NCI-H226 (cell line): ENCODE data around the gene MERTK.
"Not testable (repeated sequence)": the region's sequence is repeated elsewhere in the genome, so short reads cannot be mapped to it uniquely, and the experiment has no call there.

Source experiments
- DNase-seq: peaks from one replicate; pipeline ENCODE4 v3.0.0-alpha.2; 2015

Gene MERTK

DNA sequence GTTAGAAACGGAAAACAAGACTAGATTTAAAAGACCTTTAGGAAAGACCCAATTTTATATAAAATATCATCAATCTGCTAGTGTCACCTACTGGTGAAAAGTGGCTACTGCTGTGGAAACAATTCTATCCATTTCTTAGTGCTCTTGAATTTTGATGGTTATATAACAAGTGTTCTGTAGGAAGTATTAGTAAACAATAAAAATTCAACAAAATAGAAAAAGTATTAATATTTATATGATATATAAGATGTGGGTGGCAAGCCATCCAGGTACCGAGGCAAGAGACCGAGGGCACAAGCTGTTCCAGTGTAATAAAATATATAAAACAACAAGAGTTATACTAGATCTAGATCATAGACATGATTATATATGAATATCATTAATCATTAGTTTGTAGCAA is 150.5 kb downstream of the MERTK start:
- peak; percentile 22 for DNase-seq

DNA sequence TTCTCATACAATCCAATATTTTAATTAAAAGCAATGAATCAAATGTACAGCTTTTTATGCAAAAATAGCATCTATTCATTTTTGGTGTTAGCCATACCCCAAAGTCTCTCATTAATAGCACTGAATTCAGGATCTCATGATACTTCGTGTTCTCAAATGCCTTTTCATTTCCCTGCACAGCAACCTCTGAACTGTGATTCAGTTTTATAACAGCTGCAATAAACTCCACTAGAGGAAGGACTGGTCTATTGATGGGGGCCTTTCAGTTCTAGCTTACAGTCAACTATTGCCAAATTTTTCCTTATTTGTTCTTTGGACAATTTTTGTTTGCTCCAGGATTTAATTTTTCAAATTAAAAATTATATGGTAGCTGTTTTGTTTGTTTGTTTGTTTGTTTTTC is 151.9 kb downstream of the MERTK start:
- DNase-seq = no peak

DNA sequence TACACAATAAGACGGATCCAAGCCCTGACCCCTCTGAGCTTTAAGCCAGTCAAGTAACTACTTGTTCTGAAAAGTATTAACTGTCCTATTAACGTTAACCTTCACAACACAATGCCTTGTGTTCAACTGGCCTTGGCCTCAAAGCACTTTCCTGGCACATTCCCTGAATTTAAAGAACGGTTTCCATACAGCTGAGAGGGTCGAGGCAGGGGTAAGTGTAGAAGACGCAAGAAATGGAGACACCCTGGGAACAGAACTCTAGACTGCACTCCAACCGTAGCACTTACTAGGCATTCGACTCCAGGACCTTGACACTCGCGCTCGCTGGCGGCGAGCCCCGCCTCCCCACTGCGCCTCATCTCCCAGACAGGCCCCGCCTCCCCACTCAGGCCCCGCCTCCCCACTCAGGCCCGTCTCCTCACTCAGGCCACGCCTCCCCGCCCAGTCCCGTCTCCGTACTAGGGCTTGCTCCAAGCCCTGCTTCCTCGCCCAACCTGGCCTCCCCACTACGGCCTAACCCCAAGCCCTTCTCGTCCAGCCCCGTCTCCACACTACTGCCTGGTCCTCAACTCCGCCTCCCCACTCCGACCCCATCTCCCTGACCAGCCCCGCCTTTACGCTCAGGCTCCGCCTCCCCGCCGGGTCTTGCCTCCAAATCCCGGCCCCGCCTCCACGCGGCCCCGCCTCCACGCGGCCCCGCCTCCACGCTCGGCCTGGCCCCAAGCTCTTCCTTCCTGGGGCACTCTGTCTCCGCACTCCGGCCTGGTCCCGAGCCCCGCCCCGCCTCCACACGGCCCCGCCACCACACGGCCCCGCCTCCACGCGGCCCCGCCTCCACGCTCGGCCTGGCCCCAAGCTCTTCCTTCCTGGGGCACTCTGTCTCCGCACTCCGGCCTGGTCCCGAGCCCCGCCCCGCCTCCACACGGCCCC is 155.8 kb downstream of the MERTK start:
- DNase-seq = peak; percentile 87

DNA sequence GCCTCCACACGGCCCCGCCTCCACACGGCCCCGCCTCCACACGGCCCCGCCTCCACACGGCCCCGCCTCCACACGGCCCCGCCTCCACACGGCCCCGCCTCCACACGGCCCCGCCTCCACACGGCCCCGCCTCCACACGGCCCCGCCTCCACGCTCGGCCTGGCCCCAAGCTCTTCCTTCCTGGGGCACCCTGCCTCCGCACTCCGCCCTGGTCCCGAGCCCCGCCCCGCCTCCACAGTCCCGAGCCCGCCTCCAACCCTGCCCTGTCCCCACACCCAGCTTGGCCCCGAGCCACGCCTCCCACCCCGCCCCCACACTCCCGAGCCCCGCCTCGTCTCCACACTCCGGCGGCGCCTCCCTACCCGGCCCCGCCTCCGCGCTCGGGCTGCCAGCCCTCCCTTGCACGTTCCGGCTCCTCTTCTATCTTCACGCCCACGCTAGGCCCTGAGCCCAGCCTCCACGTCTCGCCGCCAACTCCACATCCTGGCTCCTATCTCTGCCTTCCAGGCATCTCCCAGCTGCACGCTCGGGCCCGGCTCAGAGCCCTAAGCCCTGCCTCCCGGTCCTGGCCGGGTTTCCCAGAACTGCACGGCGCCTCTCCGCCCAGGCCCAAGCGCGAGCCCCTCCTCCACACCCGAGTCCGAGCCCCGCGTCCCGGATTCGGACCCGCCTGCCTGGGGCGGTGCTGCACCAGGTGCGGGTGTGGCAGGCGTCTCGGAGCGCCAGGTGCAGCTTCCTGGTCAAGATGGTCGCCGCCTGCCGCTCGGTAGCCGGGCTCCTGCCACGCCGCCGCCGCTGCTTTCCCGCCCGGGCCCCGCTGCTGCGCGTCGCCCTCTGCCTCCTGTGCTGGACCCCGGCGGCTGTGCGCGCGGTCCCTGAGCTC is 156.7 kb downstream of the MERTK start, which contains the start of gene TMEM87B:
TSS of gene TMEM87B (plus strand) at position 423 of the 883 bp plus-strand sequence. CDS start at position 746, 323 bp downstream.
- peak; percentile 95 for DNase-seq

DNA sequence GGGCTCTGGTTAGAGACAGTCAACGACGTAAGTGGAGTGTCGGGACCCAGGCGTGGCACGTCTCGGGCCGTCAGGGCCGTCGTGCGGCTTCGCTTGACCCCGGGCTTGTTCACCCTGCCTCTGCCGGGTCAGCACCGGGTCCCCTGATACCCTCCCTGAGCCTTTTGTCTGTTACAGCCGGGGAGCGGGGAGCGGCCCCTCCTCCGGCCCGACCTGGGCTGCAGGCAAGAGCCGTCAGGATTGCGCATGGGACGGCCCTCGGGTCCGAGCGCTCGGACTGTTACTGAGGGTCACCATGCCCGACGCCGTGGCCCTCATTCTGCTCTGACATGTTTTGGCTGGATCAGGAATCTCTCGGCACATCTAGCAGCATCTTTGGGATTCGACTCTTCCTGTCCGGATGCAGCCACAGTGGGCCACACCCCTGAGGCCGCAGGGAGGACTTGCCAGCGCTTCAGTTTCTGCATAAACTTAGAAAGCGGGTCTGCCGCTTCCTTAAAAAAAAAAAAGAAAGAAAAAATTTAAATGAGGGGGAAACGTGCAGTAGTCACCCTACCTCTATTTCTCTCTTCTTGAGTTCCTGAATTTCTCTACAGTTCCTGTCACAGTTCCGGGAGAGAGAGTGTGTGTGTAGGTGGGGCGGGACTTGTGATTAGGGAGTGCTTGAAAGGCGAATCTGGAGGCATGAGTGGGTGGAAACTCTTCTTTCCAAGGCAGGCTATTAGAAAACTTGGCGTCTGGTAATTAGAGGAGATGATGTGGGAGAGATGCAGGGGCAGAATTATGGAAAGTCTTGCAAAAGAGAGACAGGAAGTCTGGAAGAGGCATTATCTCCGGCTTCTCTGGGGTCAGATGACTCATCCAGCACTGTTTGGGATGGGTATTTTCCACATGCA is 157.6 kb downstream of the MERTK start:
- DNase-seq = peak; percentile 97

DNA sequence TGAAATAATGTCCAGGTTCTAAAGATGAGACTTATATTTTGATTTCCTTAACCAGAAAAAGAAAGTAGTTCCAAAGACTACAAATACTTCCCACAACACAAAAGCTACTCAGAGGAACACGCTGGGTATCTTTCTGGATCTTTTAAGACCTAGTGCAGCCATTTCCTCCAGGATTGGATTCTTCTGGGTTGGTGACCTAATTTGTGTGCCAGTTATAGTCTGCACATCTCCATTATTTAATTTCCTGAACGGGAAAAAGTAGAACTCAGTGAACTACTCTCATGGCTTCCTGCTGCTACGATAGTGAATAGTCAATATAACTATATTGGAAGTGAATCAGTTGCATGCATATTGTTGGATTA is 158.2 kb downstream of the MERTK start:
- DNase-seq = no peak

DNA sequence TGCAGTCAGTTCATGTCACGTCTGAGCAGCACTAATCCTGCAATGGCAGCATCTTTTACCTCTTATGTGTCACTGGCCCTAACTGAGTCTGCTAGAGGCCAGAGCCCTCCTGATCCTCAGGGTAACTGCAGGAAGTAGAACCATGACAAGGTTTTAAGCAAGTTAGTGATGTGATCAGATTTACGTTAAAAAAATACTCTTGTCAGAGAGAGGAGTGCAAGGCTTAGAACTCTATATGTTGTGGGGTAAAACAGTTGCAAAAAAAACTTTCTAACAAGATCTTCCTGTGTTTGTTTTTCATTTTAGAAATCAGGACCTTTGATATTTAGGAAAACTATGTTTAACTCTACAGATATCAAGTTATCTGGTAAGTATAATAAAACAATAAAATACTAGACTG is 161.3 kb downstream of the MERTK start:
- no peak for DNase-seq

DNA sequence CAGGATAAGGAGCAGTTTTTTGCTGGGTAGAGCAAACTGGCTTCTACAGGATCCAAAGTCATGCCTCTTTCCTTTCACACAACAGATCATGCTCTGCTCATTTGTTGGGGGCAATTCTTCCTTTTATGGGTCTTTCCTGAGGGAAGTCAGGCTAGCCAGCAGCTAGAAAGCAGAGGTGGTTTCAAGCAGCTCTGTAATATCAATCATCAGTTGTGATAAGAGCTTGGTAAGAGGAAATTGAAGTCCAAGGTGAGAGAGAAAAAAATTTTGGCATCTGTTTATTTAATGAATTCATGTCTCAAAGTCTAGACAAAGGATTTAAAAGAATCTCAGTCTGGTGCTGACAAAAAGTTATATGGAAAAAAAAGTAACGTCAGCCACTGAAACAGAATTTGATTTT is 162.9 kb downstream of the MERTK start:
- no peak for DNase-seq

DNA sequence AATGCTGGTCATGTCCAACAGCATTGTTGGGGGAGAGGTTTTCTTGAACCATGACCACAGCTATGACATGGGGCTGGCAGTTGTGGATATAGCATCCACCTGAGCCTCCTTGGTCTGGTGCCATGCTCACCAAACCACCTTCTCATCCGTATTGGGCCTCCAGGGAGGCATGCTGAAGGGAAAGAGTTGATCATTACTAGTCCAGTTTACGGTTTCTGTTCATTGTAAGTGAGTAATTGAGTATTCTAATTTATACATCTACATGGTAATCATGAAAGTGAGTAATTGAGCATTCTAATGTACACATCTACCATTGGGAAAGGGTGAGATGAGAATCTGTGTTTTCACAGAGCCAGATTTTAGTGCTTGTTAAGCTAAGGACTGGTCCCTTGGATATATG is 163.4 kb downstream of the MERTK start:
- no peak for DNase-seq

DNA sequence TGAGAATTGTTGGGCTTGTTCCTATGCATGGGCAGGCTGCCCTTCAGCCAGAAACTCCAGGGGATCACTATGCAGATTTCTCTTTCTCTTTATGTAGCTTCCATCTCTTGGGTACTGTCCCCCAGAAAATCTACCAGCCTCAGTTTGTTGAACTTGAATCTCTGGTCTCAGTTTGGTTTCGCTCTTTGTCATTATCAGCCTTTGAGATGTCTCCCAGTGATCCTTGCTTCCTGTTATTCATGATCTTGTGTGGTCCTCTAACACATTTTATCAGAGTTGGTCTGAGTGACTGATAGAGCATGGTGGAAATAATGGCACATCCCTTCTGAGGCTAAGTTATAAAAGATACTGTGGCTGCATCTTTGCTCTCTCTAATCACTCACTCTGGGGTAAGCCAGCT is 164.5 kb downstream of the MERTK start:
- DNase-seq = no peak

DNA sequence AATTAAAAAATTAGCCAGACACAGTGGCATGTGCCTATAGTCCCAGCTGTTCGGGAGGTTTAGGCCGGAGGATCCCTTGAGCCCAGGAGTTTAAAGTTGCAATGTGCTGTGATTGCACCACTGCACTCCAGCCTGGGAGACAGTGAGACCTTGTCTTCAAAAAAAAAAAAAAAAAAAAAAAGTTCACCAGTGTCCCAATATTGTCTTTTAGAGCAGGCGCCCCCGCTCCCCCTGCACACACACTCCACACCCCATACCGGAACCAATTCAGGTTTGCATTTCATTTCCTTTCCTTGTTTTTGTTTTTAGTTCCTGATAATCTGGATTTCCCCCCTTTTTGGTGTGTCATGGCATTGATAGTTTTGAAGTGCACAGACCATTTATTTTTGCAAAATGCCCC is 167.1 kb downstream of the MERTK start:
- DNase-seq = no peak

DNA sequence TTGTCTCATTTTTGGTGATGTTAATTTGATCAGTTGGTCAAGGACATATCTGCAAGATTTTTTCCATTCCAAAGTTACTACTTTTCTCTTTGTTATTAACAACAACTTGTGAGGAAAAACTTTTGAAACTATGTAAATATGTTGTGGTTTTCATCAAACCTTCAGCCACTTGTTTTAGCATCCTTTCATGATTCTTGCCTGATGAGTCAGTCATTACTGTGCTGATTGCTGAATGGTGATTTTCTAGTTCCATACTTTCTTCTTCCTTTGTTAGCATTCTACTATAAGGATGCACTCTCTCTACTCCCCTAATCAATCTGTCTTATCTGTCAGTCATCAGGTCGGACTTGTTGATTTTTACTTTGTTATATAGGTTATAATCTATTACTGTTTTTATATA is 167.6 kb downstream of the MERTK start:
- peak; percentile 50 for DNase-seq

DNA sequence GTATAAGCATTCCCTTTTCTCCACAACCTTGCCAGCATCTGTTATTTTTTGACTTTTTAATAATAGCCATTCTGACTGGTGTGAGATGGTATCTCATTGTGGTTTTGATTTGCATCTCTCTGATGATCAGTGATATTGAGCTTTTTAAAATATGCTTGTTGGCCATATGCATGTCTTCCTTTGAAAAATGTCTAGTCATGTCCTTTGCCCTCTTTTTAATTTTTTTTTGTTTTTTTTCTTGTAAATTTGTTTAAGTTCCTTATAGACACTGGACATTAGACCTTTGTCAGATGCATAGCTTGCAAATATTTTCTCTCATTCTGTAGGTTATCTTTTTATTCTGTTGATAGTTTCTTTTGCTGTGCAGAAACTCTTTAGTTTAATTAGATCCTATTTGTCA is 171.4 kb downstream of the MERTK start:
- not testable (repeated sequence) for DNase-seq

DNA sequence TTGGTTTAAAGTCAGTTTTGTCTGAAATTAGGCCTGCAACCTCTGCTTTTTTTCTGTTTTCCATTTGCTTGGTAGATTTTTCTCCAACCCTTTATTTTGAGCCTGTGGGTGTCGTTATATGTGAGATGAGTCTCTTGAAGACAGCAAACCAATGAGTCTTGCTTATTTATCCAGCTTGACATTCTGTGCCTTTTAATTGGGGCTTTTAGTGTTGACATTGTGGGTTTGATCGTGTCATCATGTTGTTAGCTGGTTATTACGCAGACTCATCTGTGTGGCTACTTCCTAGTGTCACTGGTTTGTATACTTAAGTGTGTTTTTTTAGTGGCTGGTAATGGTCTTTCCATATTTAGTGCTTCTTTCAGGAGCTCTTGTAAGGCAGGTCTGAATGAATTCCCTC is 175.5 kb downstream of the MERTK start:
- DNase-seq = no peak

DNA sequence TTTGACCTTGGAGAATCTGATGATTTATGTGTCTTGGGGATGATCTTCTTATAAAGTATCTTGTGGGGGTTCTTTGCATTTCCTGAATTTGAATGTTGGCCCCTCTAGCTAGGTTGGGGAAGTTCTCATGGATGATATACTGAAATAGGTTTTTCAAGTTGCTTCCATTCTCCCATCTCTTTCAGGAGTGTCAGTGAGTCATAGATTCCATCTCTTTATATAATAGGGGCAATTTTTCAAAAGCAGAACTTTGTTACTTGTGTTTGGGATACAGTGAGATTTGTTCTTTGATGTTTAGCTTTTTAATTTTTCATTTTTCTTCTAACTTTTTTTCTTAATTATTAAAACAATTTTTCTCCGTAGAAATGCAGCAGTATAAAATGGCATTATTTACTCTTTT is 176.1 kb downstream of the MERTK start:
- DNase-seq = peak; percentile 8

DNA sequence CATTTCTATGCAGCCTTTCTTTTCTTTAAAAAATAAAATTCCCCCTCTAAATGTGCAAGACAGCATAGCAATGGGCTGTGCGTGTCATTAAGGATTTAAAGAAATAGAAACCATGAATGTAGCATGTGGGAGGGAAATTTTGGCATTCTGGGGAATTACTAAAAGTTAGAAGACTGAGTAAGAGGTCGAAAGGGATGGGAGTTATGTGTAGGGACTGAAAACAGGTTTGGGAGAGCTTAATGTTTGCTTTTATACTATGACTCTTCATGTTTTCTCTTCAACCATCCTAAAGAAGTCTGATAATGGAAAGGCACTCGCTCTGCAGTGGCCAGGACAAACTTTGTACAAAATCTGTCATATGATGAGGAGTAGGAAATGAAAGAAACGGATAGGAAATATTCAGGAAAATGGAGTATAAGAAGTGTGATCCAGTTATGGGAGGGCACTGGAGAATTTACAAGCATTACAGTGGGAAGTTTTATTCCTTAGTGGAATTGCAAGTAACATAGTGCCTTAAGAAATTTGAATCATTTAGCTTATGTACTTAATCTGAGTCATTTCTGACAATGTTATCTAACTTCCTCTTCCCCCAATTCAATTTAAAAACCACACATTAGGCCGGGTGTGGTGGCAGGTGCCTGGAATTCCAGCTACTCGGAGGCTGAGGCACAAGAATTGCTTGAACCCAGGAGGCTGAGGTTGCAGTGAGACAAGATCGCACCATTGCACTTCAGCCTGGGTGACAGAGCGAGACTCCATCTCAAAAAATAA is 177.3 kb downstream of the MERTK start:
- DNase-seq = peak; percentile 74

DNA sequence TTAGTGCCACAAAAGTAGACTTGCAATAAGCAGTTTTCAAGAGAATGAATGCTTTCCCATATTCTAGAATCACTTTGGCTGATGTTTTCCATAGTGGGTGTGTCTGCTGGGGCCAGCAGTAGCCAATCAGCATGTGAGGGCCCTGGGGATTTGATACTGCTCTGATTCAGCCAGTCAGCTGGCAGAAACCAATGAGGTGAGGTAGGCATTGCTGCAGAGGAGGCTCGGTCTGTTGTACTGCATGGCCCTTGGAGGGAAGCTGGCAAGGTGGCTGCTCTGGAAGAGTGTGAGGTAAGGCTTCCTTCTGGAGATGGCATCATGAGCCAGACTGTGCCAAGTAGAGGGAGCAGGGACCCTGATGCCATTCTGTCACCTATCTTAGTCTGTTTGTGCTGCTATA is 179.4 kb downstream of the MERTK start:
- DNase-seq = peak; percentile 59
